GM12878 (cell line): Measurements from ENCODE around the gene TUBA8. TPM values are rescaled to one million over a fixed set of nuclear protein-coding genes. Genes with fewer than 3 reads are reported as not detected.
A peak's percentile ranks its signal among the peaks of the same experiment; 100 is the strongest.

ENCODE experiments used
- ATF3 ChIP-seq: IDR thresholded peaks from 2 replicates; pipeline ENCODE4 v1.6.1; 2011; ENCODE audit warnings: low read depth, mild to moderate bottlenecking, low read length, moderate library complexity, borderline replicate concordance; ENCODE audit errors: extremely low read depth
- BCL3 ChIP-seq: IDR thresholded peaks from 2 replicates; pipeline ENCODE4 v1.6.1; 2011; ENCODE audit warnings: borderline replicate concordance, low read depth, mild to moderate bottlenecking, moderate library complexity, low read length; ENCODE audit not compliant: insufficient read depth, poor library complexity, severe bottlenecking
- CBX3 ChIP-seq: fragments of 200-600 bp; sonication (generic); IDR thresholded peaks from 2 replicates; pipeline ENCODE4 v1.6.1; 2016; ENCODE audit warnings: low read depth, borderline replicate concordance
- CHD2 ChIP-seq: IDR thresholded peaks from 2 replicates; pipeline ENCODE4 v1.6.1; 2011; ENCODE audit warnings: low read depth, low read length, improper control_type of control experiment, borderline replicate concordance
- CHD4 ChIP-seq: fragments of 200-600 bp; sonication (generic); IDR thresholded peaks from 2 replicates; pipeline ENCODE4 v1.6.1; 2016; ENCODE audit warnings: mild to moderate bottlenecking
- E4F1 ChIP-seq: fragments of 450-650 bp; IDR thresholded peaks from 2 replicates; pipeline ENCODE4 v1.6.1; 2018; ENCODE audit warnings: borderline replicate concordance, mild to moderate bottlenecking; ENCODE audit not compliant: partially characterized antibody
- FOS ChIP-seq: IDR thresholded peaks from 3 replicates; pipeline ENCODE4 v1.6.1; 2011; ENCODE audit warnings: borderline replicate concordance; ENCODE audit not compliant: insufficient read length; ENCODE audit errors: extremely low read depth
- FOXM1 ChIP-seq: IDR thresholded peaks from 2 replicates; pipeline ENCODE4 v1.6.1; 2012; ENCODE audit warnings: low read depth, mild to moderate bottlenecking, inconsistent platforms, low read length, moderate library complexity
- IKZF1 ChIP-seq: fragments of 450-650 bp; conservative IDR thresholded peaks from 2 replicates; pipeline ENCODE4 v1.6.1; 2017; ENCODE audit warnings: antibody characterized with exemption, mild to moderate bottlenecking
- MYB ChIP-seq: fragments of 150-350 bp; IDR thresholded peaks from 2 replicates; pipeline ENCODE4 v1.6.1; 2014; ENCODE audit warnings: mild to moderate bottlenecking, low read depth, low read length, borderline replicate concordance
- NBN ChIP-seq: fragments of 450-650 bp; IDR thresholded peaks from 2 replicates; pipeline ENCODE4 v1.6.1; 2016
- NR2C2 ChIP-seq: IDR thresholded peaks from 2 replicates; pipeline ENCODE4 v1.6.1; 2011; ENCODE audit warnings: borderline replicate concordance, low read depth; ENCODE audit not compliant: control insufficient read depth, insufficient read length
- POLR2AphosphoS2 ChIP-seq: IDR thresholded peaks from 2 replicates; pipeline ENCODE4 v1.6.1; 2011; ENCODE audit warnings: low read depth, mild to moderate bottlenecking, low read length, improper control_type of control experiment, moderate library complexity
- POLR2AphosphoS5 ChIP-seq: IDR thresholded peaks from 2 replicates; pipeline ENCODE4 v1.6.1; 2011; ENCODE audit warnings: mild to moderate bottlenecking, low read length, inconsistent platforms
- RBBP5 ChIP-seq: fragments of 200-600 bp; sonication (generic); conservative IDR thresholded peaks from 2 replicates; pipeline ENCODE4 v1.6.1; 2016
- SIN3A ChIP-seq: IDR thresholded peaks from 2 replicates; pipeline ENCODE4 v1.6.1; 2012; ENCODE audit warnings: low read depth, low read length, improper control_type of control experiment
- SMAD5 ChIP-seq: IDR thresholded peaks from 2 replicates; pipeline ENCODE4 v1.6.1; 2016; ENCODE audit warnings: antibody characterized with exemption, low read depth
- SMC3 ChIP-seq: IDR thresholded peaks from 2 replicates; pipeline ENCODE4 v1.6.1; 2011; ENCODE audit warnings: low read length, improper control_type of control experiment, borderline replicate concordance
- SREBF2 ChIP-seq: IDR thresholded peaks from 2 replicates; pipeline ENCODE4 v1.6.1; 2012; ENCODE audit warnings: mild to moderate bottlenecking, low read length
- TAF1 ChIP-seq: IDR thresholded peaks from 2 replicates; pipeline ENCODE4 v1.6.1; 2011; ENCODE audit warnings: mild to moderate bottlenecking, low read depth, low read length, borderline replicate concordance
- TARDBP ChIP-seq: IDR thresholded peaks from 2 replicates; pipeline ENCODE4 v1.6.1; 2016; ENCODE audit warnings: borderline replicate concordance
- YY1 ChIP-seq: IDR thresholded peaks from 2 replicates; pipeline ENCODE4 v1.6.1; 2011; ENCODE audit warnings: low read depth, mild to moderate bottlenecking, low read length
- ZBTB33 ChIP-seq: fragments of 450-650 bp; IDR thresholded peaks from 2 replicates; pipeline ENCODE4 v1.6.1; 2017; ENCODE audit warnings: mild to moderate bottlenecking
- ZNF384 ChIP-seq: IDR thresholded peaks from 2 replicates; pipeline ENCODE4 v1.6.1; 2012; ENCODE audit warnings: low read depth, mild to moderate bottlenecking, low read length, improper control_type of control experiment, borderline replicate concordance
- ZZZ3 ChIP-seq: IDR thresholded peaks from 2 replicates; pipeline ENCODE4 v1.6.1; 2011; ENCODE audit warnings: low read depth; ENCODE audit not compliant: control insufficient read depth, insufficient read length
- polyA plus RNA-seq, 11 experiments: library from polyadenylated mRNA; depleted of rRNA in 4 of 11; unstranded in 6 of 11; stranded (reverse) in 5 of 11; fragments of >200 nt; fragmentation: Nextera tagmentation in 4 of 11; fragmentation: Illumina TruSeq in 1 of 11; extraction: Ambion mirVana in 4 of 11; extraction: Trizol in 1 of 11; gene quantifications; 1 replicate in 1 of 11; 2 replicates in 10 of 11; pipeline versions ENCODE4 v1.2.1 to v1.2.3, GENCODE V29; 2011 to 2016; ENCODE audit warnings: inconsistent platforms in 2 of 11, missing spikeins in 2 of 11, low read depth in 1 of 11
- total RNA-seq, 4 experiments: library from RNA; depleted of rRNA in 3 of 4; stranded (reverse); fragments of >200 nt in 3 of 4; fragmentation: Illumina TruSeq in 1 of 4; extraction: Trizol in 1 of 4; gene quantifications; 2 replicates each; pipeline versions ENCODE4 v1.2.1 to v1.2.3, GENCODE V29; 2013 to 2021

TUBA8 gene
- total and polyA plus RNA-seq, 10 of the 15 experiments (the other 5 are each of a cell fraction or from before 2014, with no cell fraction given) = 2.2 to 30.3 (median 21.0) TPM

GRCh38 chr22:18075720-18076497 is 34.7 kb upstream of the TUBA8 start (continued):
- TF ChIP-seq E4F1 = no peak
- no peak for TF ChIP-seq ZNF384
- no peak for TF ChIP-seq POLR2AphosphoS2
- 0 out of 2 replicates have a peak, but pooled peaks have one; percentile 48 for TF ChIP-seq NBN
- TF ChIP-seq ATF3 = no peak
- no peak; the same call in 1 of the 2 replicates for TF ChIP-seq CHD2
- no peak for TF ChIP-seq POLR2AphosphoS5
- no peak for TF ChIP-seq SIN3A
- TF ChIP-seq SMAD5 = no peak
- no peak for TF ChIP-seq SREBF2
- peak; percentile 98 for TF ChIP-seq SMC3
- no peak for TF ChIP-seq NR2C2
- no peak for TF ChIP-seq MYB
- peak; percentile 43; the same call in 1 of the 2 replicates for TF ChIP-seq IKZF1
- TF ChIP-seq FOS = no peak
- TF ChIP-seq ZBTB33 = no peak
- TF ChIP-seq TARDBP = no peak
- TF ChIP-seq ZZZ3 = no peak
- peak; percentile 70; the same call in 1 of the 2 replicates for TF ChIP-seq FOXM1
- TF ChIP-seq BCL3 = no peak
- TF ChIP-seq RBBP5 = no peak
- TF ChIP-seq TAF1 = no peak
- peak; percentile 43; the same call in 1 of the 2 replicates for TF ChIP-seq YY1
- TF ChIP-seq CBX3 = no peak
- TF ChIP-seq CHD4 = no peak
